Measurements from ENCODE around the gene HMCN1.

The HMCN1 gene

DNA sequence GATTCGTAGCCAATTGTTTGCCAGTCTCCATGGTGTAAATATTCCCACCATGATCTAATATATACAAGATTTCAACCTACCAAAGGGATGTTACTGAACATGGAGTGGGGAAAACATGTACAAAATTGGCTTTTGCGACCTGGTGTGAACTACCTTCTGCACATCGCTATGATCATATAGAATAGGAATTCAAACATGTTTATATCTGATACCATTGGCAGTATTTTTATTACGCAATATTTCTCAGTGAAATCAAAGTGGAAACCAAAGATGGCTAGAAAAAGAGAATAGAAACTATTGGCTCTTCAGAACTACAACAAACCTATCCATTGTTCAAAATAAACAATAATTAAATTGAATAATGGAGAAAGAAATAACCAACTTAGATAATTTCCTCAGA is 355.7 kb downstream of the HMCN1 start:
- ChIA-PET CTCF (no interaction called here), POLR2A (no interaction called here)
- TF ChIP-seq, protein P1, sequence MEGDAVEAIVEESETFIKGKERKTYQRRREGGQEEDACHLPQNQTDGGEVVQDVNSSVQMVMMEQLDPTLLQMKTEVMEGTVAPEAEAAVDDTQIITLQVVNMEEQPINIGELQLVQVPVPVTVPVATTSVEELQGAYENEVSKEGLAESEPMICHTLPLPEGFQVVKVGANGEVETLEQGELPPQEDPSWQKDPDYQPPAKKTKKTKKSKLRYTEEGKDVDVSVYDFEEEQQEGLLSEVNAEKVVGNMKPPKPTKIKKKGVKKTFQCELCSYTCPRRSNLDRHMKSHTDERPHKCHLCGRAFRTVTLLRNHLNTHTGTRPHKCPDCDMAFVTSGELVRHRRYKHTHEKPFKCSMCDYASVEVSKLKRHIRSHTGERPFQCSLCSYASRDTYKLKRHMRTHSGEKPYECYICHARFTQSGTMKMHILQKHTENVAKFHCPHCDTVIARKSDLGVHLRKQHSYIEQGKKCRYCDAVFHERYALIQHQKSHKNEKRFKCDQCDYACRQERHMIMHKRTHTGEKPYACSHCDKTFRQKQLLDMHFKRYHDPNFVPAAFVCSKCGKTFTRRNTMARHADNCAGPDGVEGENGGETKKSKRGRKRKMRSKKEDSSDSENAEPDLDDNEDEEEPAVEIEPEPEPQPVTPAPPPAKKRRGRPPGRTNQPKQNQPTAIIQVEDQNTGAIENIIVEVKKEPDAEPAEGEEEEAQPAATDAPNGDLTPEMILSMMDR (IDR thresholded peaks at IDR 0.05; ENCODE audit: insufficient read depth, low read length, missing control alignments): no peak
- H3K4me3 ChIP-seq (ENCODE audit: low read depth, low read length): no peak overlapping the region
- no peak for DNase-seq (ENCODE audit: low read depth, low spot score)

DNA sequence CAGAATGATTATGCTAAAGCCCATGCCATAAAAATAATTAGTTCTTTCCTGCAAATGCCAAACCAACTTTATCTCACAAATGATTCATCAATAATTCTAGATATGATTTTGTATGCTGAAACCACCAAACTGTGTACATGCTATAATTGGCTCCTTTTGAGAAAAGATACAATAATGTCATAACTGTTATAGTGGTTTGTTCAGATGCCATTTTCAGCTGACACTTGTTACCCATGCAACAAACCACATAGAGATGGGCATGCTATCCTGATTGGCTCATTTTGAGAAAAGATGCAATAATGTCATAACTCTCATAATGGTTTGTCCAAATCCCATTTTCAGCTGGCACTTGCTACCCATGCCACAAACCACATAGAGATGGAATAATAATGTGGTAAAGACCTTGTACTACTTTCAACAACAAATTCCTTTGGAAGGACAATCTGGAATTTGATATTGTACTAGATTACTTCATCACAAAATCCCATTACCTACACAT is 357.1 kb downstream of the HMCN1 start:
- TF ChIP-seq, protein P1 (IDR thresholded peaks at IDR 0.05; ENCODE audit: insufficient read depth, low read length, missing control alignments): no peak
- ChIA-PET POLR2A (no interaction called here), CTCF (interaction anchor here (1.0 kb wide), 1 partner anchor 21 kb away, joined by 3 read pairs; no protein-coding TSS in a partner anchor)
- no peak overlapping the region for H3K4me3 ChIP-seq (ENCODE audit: low read depth, low read length)
- DNase-seq (ENCODE audit: low read depth, low spot score): no peak

DNA sequence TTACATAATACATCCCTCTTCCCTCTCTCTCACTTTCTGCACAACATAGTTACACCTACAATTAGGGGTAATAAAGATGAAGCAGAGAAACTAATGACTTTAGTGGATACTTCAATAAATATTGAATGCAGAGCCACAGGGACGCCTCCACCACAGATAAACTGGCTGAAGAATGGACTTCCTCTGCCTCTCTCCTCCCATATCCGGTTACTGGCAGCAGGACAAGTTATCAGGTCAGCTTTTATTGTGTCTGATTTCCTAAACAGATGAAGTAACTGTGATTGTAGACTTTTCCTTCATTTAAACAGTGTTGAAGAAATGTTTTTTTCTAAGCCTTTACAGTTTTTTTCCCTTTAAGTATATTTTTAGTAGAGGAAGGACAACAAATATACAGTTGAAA is 359.2 kb downstream of the HMCN1 start:
- CTCF ChIA-PET: no interaction called here
- POLR2A ChIA-PET: no interaction called here
- no peak overlapping the region for H3K4me3 ChIP-seq (ENCODE audit: low read depth, low read length)
- TF ChIP-seq, protein P1 (IDR thresholded peaks at IDR 0.05; ENCODE audit: insufficient read depth, low read length, missing control alignments): no peak
- DNase-seq (ENCODE audit: low read depth, low spot score): no peak

DNA sequence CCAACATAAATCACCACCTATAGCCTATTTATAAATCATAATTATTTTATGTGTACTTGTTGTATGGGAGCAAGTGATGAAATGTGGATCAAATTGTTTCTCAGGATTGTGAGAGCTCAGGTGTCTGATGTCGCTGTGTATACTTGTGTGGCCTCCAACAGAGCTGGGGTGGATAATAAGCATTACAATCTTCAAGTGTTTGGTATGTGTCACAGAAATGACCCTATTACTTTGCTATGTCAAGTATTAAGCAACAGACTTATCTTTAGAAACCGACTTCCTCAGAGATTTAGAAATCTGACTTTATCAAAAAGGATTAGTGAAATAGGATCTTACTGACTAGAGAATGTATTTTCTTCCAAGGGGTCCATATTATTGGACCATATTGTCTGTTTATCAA is 360.0 kb downstream of the HMCN1 start:
- TF ChIP-seq, protein P1 (IDR thresholded peaks at IDR 0.05; ENCODE audit: insufficient read depth, low read length, missing control alignments): no peak
- POLR2A ChIA-PET: no interaction called here

DNA sequence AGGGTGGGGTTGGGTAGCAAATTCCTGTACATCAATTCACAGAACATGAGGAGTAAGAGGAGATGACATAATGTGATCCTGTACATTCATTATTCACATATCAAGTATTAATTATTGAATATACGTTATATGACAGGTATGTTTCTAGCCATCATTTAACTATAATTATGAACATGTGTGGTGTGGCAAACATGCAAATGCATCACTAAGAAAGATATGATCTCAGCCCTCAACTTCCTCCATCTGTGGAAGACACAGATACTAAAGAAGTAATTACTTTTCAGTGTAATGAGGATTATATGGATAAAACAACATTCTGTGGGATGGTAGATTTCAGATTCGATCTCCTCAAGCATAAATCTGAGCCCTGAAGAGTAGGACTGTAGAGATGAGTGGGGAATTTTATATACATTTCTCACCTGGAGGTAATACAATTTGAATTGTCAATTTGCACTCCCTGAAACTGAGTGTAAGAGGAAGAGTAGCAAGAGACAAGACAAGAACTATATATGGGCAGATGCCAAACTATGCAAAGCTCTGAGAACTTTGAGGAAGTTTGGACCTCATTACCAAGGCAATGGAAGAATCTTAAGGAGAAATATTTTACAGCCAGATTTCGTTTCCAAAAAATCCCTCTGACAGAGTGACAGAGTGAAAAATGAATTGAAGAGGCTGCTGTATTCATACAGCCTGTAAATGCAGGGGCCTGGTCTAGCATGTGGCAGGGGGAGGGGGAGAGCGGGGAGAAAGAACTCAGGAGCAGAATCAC is 365.3 kb downstream of the HMCN1 start:
- no peak overlapping the region for H3K4me3 ChIP-seq (ENCODE audit: low read depth, low read length)
- CTCF ChIA-PET: no interaction called here
- no peak for DNase-seq (ENCODE audit: low read depth, low spot score)
- POLR2A ChIA-PET: no interaction called here
- TF ChIP-seq, protein P1 (IDR thresholded peaks at IDR 0.05; ENCODE audit: insufficient read depth, low read length, missing control alignments): no peak

More for the DNA sequence above, 360.0 kb downstream of the HMCN1 start:
- DNase-seq (ENCODE audit: low read depth, low spot score): peak; percentile 28
- CTCF ChIA-PET: interaction anchor here (1.7 kb wide), 1 partner anchor 374 kb away, joined by 5 read pairs; no protein-coding TSS in a partner anchor
- no peak overlapping the region for H3K4me3 ChIP-seq (ENCODE audit: low read depth, low read length)

DNA sequence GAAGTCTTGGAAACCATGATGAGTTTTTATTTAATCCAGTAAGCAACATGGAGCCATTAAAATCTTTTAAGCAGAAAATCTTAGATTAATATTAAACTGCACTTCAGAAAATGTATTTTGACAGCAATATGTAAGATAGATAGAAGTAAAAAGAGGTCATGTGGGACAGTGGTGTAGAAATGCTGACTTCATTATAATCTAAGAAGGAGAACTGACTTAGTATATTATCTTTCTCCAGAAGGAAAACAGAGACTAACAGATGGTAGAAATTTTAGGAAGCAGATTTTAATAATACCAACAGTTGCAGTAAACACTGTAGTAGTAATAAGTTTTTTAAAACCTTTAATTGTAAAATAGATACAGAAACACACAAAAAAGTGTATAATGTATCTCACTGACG is 367.9 kb downstream of the HMCN1 start:
- ChIA-PET POLR2A (no interaction called here), CTCF (no interaction called here)
- TF ChIP-seq, protein P1 (IDR thresholded peaks at IDR 0.05; ENCODE audit: insufficient read depth, low read length, missing control alignments): no peak
- no peak for DNase-seq (ENCODE audit: low read depth, low spot score)
- H3K4me3 ChIP-seq (ENCODE audit: low read depth, low read length): no peak overlapping the region
